ENCODE measurements around the gene GSTA2. TPM values are rescaled to one million over a fixed set of nuclear protein-coding genes. Genes with fewer than 3 reads are reported as not detected.
"Not testable (repeated sequence)": the region's sequence is repeated elsewhere in the genome, so short reads cannot be mapped to it uniquely, and the experiment has no call there.

GSTA2 gene
- total and polyA plus RNA-seq, 7 donors: not detected

GRCh38 chr6:52790861-52791260, 27.6 kb upstream of the GSTA2 start:
- 0% methylated on average over 1 of the region's 1 CpG for WGBS, 2 donors
- Histone ChIP-seq H3K4me1 (no peaks in the 10 kb centered on the region), H3K36me3 (no peaks in the 10 kb centered on the region), H3K9me3 (peaks cover 0 to 3% (median 0%) of the 10 kb centered on the region in 4 donors), H3K27ac (no peak overlapping the region), H3K4me3 (no peak overlapping the region), H3K27me3 (no peaks in the 10 kb centered on the region)
- no peak for TF ChIP-seq CTCF (IDR thresholded peaks at IDR 0.05)
- no peak for TF ChIP-seq EP300 (IDR thresholded peaks at IDR 0.05)
- no peak for TF ChIP-seq POLR2AphosphoS5 (IDR thresholded peaks at IDR 0.05)
- TF ChIP-seq POLR2A (IDR thresholded peaks at IDR 0.05): no peak
- intact Hi-C loops (cut with DNase I): no loop called here
- no peak for DNase-seq

DNA sequence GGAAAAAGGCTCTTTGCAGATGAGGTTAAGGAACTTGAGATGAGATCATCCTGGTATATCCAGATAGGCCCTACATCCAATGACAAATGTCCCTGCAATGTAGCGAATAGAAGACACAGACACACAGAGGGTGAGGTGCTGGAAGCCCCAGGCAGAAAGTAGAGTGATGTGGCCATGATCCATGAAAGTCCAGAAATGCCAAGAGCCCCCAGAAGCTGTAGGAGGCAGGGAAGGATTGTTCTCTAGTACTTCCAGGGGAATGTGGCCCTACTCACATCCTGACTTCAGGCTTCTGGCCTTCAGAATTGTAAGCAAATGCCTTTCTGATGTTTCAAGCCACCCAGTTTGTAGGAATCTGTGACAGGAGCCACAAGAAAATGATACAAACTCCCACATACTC, 26.4 kb upstream of the GSTA2 start:
- H3K27ac ChIP-seq; DNase-seq; H3K4me3 ChIP-seq; H3K9me3 ChIP-seq; intact Hi-C loops (cut with DNase I); H3K4me1 ChIP-seq; H3K36me3 ChIP-seq; H3K27me3 ChIP-seq: not testable (repeated sequence)
- WGBS, 2 donors: 91 to 92% methylated on average over 1 of the region's 1 CpG

DNA sequence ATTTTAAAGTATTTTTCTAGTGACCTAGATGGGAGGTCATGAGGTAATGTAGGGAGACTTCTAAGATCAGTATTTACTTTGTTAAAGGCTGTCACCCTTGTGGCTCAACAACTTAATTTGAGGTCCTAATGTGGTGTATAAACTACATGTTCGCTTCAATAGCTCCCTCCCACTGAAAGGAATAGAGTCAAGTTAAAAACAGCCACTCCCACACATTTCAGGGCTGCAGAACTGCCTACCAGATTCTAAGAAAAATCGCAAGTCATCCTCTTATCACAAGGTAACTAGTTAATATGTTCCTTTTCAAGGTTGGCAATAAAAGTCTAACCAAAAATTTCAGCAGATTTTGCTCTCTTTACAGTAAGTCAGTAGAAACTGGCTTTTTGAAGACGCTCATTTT, 25.2 kb upstream of the GSTA2 start:
- H3K36me3 ChIP-seq: no peaks in the 10 kb centered on the region
- H3K27ac ChIP-seq: no peak overlapping the region
- intact Hi-C loops (cut with DNase I): no loop called here
- no peak for TF ChIP-seq CTCF (IDR thresholded peaks at IDR 0.05)
- TF ChIP-seq POLR2A (IDR thresholded peaks at IDR 0.05): no peak
- no peak for TF ChIP-seq EP300 (IDR thresholded peaks at IDR 0.05)
- no peak for TF ChIP-seq POLR2AphosphoS5 (IDR thresholded peaks at IDR 0.05)
- H3K4me3 ChIP-seq: no peak overlapping the region
- peaks cover 0 to 3% (median 0%) of the 10 kb centered on the region in 4 donors for H3K9me3 ChIP-seq
- DNase-seq: no peak
- H3K27me3 ChIP-seq: no peaks in the 10 kb centered on the region
- H3K4me1 ChIP-seq: no peaks in the 10 kb centered on the region
- 18 to 37% methylated on average over 3 of the region's 3 CpGs for WGBS, 2 donors

DNA sequence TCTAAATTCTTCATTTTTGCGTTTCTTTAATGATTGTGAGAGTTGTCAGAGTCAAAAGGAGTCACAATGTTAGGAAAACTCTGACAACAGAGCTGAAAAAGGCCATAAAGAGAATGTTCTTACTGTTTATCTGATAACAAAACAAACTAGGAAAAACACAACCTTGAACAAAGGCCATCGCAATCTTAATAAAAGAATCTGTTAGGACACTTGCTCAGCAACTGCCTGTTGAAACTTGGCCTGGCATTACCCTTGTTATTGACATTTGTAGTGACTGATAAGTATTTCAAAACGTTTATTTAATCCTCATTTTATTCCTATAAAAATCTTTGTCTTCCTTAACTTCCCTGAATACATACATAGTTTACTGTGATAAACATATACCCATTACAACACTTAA, 24.6 kb upstream of the GSTA2 start:
- intact Hi-C loops (cut with DNase I): loop anchor here (2.0 kb wide), 1 partner anchor 39 kb away; no protein-coding TSS in a partner anchor
- no peak for DNase-seq
- TF ChIP-seq CTCF (IDR thresholded peaks at IDR 0.05) (no peak), POLR2A (IDR thresholded peaks at IDR 0.05) (no peak)
- peaks cover 0 to 3% (median 0%) of the 10 kb centered on the region in 4 donors for H3K9me3 ChIP-seq
- H3K4me3 ChIP-seq: no peak overlapping the region
- no peaks in the 10 kb centered on the region for H3K36me3 ChIP-seq
- H3K4me1 ChIP-seq: no peaks in the 10 kb centered on the region
- no peak overlapping the region for H3K27ac ChIP-seq
- 18 to 50% methylated on average over 3 of the region's 3 CpGs for WGBS, 2 donors
- no peaks in the 10 kb centered on the region for H3K27me3 ChIP-seq

GRCh38 chr6:52786249-52786956, 23.1 kb upstream of the GSTA2 start:
- no peaks in the 10 kb centered on the region for H3K27me3 ChIP-seq
- H3K27ac ChIP-seq: no peak overlapping the region
- no peaks in the 10 kb centered on the region for H3K36me3 ChIP-seq
- TF ChIP-seq CTCF (IDR thresholded peaks at IDR 0.05): no peak
- 92 to 96% methylated on average over 24 of the region's 24 CpGs for WGBS, 2 donors
- intact Hi-C loops (cut with DNase I): loop anchor here (2.0 kb wide), 1 partner anchor 40 kb away; no protein-coding TSS in a partner anchor
- no peaks in the 10 kb centered on the region for H3K4me1 ChIP-seq
- H3K4me3 ChIP-seq: no peak overlapping the region
- no peaks in the 10 kb centered on the region for H3K9me3 ChIP-seq
- no peak for DNase-seq

DNA sequence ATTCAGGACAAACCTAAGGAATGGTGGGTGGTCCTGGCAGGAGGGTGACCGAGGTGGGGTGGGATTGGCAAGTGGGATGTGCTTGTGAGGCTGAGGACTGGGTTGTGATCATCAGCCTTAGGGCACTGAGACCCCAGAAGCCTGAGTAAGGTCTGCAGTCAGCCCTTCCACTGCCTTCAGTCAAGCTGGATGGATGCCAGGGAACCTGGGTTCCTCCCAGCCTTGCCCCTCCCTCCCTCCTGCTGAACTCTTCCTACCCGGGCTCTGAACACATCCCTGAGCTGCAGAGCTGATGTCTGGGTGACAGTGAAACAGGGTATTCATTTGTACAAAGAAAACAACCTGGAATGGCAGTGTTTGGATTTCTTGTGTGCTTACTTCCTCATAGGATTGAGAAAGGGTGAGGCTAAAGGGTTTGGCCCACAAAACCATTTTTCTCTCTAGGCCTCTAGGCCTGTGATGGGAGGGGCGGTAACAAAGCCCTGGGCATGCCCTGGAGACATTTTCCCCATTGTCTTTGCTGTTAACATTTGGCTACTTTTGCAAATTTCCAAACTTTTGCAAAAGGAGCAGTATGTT, 19.5 kb upstream of the GSTA2 start:
- H3K4me3 ChIP-seq; H3K27ac ChIP-seq; H3K9me3 ChIP-seq; H3K36me3 ChIP-seq; intact Hi-C loops (cut with DNase I); DNase-seq; H3K27me3 ChIP-seq; H3K4me1 ChIP-seq: not testable (repeated sequence)
- WGBS, 2 donors: 6 to 47% methylated on average over 3 of the region's 3 CpGs

GRCh38 chr6:52782209-52782608, 18.9 kb upstream of the GSTA2 start:
- not testable (repeated sequence) for H3K4me3 ChIP-seq, H3K27ac ChIP-seq

More at GRCh38 chr6:52782209-52782608, 18.9 kb upstream of the GSTA2 start:
- H3K36me3 ChIP-seq; DNase-seq; H3K27me3 ChIP-seq; H3K9me3 ChIP-seq; H3K4me1 ChIP-seq; intact Hi-C loops (cut with DNase I): not testable (repeated sequence)
